CD4-positive, alpha-beta T cell treated with Interleukin-4 for 4 hours (primary cell): ENCODE results near the gene SNAP23.

Experiments used
- DNase-seq: peaks from one replicate; pipeline ENCODE4 v3.0.0-alpha.2; 2020

Gene SNAP23

GRCh38 chr15:42495361-42496212, at the start of gene SNAP23:
Gene SNAP23, plus strand, starts transcription at chr15:42495634. Its CDS starts 16,213 bp downstream, at chr15:42511847.
- peak; percentile 82 for DNase-seq

DNA sequence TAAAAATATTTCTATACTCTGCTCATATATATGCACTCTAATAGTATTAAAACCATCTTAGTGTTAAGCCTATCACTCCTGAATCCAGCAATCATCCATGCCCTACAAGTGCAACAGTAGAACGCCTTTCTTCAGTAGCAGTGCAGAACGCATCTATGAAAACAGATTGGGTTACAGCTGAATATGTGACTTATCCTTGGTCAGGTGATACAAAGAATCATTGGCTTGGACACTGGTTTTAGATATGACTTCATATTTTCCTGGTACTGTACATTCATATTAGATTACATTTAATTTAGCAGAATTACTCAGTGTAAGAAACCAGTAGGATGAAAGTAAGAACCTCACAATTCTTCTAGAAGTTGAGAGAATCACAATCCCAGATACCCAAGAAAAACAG, 47.8 kb upstream of the SNAP23 start:
- DNase-seq: no peak

- DNase-seq: no peak
Measured at GRCh38 chr15:42448281-42448680, 47.2 kb upstream of the SNAP23 start.

DNA sequence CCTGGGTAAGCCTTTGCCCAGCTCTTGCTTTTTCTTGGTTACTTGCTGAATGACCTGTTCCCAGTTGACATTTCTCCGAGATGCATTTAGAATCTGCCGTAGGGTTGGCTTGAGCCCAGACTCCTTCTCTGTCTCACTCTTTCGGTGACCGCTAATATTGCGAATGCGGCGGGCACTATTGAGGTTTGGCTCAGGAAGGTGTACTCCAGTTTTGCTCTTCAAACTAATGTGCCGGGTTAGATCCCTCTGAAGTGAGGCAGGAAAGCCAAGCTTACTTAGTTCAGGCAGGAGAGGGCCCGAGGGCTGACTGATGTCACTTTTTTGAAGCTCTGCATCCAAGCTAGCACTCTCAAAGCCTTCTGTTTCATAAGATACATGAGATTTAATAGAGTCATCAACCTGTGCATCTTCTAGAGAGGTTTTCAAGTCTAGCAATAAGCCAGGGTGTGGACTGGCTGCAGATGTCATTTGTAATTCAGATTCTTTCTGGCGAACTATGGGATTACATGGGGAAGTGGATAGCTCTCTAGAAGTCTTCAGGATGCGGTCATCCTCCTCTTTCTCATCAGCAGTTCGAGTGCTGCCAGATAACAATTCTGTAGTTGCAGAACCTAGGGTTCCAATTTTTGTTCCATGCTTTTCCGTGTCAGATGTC, 45.5 kb upstream of the SNAP23 start:
- no peak for DNase-seq

- DNase-seq: no peak
Measured at GRCh38 chr15:42450425-42450790, 45.0 kb upstream of the SNAP23 start.

- no peak for DNase-seq
Measured at GRCh38 chr15:42453826-42454225, 41.6 kb upstream of the SNAP23 start.

GRCh38 chr15:42456531-42456930, 38.9 kb upstream of the SNAP23 start:
- no peak for DNase-seq

- no peak for DNase-seq
Measured at GRCh38 chr15:42456971-42457370, 38.5 kb upstream of the SNAP23 start.

GRCh38 chr15:42457445-42458442, 37.7 kb upstream of the SNAP23 start:
- no peak for DNase-seq

- no peak for DNase-seq
Measured at GRCh38 chr15:42461261-42461660, 34.2 kb upstream of the SNAP23 start.

DNA sequence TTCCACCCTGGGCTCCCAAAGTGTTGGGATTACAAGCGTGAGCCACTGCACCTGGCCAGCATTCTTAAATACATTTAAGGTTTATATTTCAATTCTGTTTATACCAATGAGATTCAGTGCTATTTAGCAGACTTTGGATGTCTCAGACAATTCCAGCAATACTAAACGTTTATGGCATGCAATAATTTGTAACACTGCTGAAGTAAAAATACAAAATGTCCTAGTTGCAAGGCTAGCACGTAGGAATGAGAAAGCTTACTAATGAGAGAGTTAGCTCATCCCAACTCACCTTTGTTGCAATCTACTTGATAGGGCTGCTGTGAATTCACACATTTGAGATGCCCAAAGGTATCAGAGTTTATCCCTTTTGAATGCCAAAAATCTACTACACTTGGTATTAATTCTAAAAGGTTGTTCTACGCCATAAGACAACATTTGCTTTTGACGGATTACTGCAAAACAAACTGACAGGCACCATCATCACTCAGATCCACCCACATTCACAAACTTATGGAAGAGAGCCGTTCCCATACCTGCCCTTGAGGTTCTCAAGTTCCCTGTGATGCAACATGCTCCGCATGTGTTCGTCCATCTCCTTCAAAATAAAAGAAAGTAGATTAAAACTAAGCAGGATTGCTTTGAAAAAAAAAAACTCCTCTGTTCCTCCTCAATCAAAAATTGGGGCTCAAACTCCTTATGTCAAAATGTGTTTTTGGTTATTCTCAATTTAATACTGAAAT, 29.7 kb upstream of the SNAP23 start:
- DNase-seq: no peak

DNA sequence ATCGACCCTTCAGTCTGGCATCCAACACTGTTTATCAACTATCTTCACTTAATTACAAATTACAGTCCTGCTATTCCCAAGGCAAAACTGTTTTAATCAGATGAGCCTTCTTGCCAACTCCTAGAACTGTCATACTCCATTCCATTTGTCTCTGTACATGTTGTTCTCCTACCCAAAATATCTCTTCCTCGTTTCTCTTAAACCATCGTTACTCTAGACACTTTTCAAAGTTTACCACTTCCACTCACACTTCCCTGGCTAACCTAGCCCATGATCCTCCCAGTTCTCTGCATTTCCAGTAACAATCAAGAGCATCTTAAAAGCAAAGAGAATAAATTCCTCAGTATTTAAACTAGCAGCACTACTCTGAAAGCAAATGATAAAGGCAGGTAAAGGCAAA, 24.4 kb upstream of the SNAP23 start:
- no peak for DNase-seq

GRCh38 chr15:42474827-42475226, 20.6 kb upstream of the SNAP23 start:
- no peak for DNase-seq

GRCh38 chr15:42482701-42483100, 12.7 kb upstream of the SNAP23 start:
- no peak for DNase-seq

GRCh38 chr15:42483677-42484076, 11.8 kb upstream of the SNAP23 start:
- DNase-seq: no peak

GRCh38 chr15:42490291-42490670, 5.2 kb upstream of the SNAP23 start:
- peak; percentile 18 for DNase-seq

- DNase-seq: peak; percentile 92
Measured at GRCh38 chr15:42490671-42491538, 4.5 kb upstream of the SNAP23 start, which contains the start of gene ZNF106. Gene ZNF106, minus strand, starts transcription at chr15:42491141. Its CDS starts 18,852 bp downstream, at chr15:42472289.

DNA sequence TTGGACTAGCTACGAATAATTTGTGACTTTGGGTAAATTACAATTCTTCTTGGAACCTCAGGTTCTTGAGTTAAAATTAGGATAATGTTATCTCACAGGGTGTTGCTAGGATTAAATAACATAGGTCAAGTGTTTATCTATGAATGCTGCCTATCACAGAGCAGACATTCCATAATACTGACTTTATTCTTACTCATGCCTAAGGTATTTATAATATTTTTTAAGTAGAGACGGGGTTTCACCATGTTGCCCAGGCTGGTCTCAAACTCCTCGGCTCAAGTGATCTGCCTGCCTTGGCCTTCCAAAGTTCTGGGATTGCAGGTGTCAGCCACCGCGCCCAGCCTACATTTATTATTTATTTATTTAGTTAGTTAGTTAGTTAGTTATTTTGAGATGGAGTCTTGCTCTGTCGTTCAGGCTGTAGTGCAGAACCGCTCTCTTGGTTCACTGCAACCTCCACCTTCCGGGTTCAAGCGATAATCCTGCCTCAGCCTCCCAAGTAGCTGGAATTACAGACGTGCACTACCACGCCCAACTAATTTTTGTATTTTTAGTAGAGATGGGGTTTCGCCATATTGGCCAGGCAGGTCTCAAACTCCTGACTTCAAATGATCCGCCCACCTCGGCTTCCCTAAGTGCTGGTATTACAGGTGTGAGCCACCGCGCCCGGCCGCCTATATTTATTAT, 3.8 kb upstream of the SNAP23 start:
- DNase-seq: no peak

DNA sequence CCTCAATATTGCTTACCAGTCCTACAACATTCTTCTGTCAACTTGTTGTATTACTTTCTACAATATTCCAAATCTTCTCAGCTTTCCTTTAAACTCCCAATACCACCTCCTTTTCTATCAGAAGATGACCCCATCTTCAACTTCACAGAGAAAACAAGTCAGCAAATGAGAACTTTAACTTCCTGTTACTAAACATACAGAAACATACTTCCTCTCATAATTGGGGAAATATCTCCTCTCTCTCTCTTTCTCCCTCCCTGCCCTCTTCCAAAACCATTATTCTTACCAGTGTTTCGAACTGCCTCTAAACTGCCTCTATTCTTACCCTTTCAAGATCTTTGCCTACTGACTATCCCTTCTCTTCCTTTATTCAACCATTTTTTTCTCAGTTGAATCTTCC, 1.8 kb upstream of the SNAP23 start:
- DNase-seq: no peak

GRCh38 chr15:42494998-42495360, 455 bp upstream of the SNAP23 start:
- peak; percentile 38 for DNase-seq
